ENCODE results near the gene GSTO2. TPM values are rescaled to one million over a fixed set of nuclear protein-coding genes. Genes with fewer than 3 reads are reported as not detected.

Gene GSTO2
- total RNA-seq, 1 donor, result 3.4 TPM

DNA sequence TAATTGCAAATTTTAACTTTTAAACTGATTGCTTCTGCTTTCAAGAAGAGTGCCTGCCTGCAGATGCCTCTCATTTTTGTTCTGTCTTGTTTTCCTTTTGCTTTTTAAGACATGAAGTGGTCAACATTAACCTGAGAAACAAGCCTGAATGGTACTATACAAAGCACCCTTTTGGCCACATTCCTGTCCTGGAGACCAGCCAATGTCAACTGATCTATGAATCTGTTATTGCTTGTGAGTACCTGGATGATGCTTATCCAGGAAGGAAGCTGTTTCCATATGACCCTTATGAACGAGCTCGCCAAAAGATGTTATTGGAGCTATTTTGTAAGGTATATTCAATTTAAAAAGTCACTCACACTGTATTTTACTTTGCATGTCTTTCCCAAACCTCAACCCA lies 8.8 kb downstream of the GSTO2 start:
- H3K4me3 ChIP-seq (ENCODE audit: low read depth, low read length), result no peak overlapping the region
- TF ChIP-seq, protein P1, sequence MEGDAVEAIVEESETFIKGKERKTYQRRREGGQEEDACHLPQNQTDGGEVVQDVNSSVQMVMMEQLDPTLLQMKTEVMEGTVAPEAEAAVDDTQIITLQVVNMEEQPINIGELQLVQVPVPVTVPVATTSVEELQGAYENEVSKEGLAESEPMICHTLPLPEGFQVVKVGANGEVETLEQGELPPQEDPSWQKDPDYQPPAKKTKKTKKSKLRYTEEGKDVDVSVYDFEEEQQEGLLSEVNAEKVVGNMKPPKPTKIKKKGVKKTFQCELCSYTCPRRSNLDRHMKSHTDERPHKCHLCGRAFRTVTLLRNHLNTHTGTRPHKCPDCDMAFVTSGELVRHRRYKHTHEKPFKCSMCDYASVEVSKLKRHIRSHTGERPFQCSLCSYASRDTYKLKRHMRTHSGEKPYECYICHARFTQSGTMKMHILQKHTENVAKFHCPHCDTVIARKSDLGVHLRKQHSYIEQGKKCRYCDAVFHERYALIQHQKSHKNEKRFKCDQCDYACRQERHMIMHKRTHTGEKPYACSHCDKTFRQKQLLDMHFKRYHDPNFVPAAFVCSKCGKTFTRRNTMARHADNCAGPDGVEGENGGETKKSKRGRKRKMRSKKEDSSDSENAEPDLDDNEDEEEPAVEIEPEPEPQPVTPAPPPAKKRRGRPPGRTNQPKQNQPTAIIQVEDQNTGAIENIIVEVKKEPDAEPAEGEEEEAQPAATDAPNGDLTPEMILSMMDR (IDR thresholded peaks at IDR 0.05; ENCODE audit: insufficient read depth, low read length), result no peak
- no peak for DNase-seq (ENCODE audit: low read depth)

DNA sequence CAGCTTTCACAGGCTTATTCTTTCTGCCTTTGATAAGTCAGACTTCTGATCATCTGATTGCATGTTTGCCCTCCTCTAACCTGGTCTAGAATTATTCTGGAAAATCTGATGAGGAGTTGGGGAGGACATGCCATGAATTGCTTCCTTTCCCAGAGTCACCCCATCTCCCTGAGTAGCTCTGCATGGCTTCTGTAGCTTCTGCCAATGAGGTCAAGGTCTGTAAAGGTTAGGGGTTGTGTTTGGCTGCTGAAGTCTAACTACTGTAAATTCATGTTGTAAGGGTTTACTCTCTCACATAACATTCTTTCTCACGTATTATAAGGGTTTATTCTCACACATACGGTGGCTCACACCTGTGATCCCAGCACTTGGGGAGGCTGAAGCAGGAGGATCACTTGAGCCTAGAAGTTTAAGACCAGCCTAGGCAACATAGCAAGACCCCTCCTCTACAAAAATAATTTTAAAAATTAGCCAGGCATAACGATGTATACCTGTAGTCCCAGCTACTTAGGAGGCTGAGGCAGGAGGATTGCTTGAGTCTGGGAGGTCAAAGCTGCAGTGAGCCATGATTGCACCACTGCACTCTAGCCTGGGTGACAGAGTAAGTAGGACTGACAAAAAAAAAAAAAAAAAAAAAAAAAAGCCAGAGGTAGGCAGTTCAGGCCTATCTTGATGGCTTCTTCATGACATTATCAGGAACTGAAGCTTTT lies 10.7 kb downstream of the GSTO2 start:
- TF ChIP-seq, protein P1 (IDR thresholded peaks at IDR 0.05; ENCODE audit: insufficient read depth, low read length), result no peak
- DNase-seq (ENCODE audit: low read depth), result no peak
- H3K4me3 ChIP-seq (ENCODE audit: low read depth, low read length), result no peak overlapping the region

DNA sequence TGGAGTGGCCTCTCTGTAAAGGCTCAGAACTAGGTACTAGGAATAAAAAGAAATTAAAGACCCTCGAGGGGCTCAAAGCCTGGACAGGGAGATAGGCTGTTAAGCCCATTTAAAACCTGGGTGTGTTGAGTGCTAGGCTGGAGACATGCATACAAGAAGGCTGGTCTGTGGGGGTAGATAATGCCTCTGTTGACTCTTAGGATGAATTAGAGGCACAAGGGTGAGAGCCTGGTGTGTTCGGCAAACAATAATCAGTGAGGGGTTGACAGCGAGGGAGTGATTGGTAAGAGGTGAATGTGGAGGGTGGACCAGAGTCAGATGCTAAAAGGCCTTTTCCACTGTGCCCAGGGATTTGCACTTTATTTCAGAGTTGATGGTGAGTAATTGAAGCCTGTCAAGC lies 12.7 kb downstream of the GSTO2 start:
- TF ChIP-seq, protein P1 (IDR thresholded peaks at IDR 0.05; ENCODE audit: insufficient read depth, low read length), result no peak
- H3K4me3 ChIP-seq (ENCODE audit: low read depth, low read length), result no peak overlapping the region
- no peak for DNase-seq (ENCODE audit: low read depth)

DNA sequence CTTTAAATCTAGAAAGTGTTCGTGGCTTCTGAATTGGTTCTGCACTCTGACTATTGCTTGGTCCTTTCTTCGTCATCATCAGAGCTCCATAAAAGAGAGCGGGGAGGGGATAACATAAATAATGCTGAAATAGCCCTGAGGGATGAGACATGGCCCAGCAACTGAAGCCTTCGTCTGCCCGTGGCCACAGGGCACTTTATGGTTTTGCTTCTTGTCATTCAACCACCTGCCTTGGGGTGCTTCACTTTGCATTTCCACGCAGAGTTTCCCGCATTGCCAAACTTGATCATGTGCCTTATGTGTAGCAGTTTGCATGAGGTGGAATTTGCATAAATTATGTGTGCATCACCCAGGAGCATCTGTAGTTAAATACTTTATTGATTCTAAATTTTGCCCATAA lies 15.9 kb downstream of the GSTO2 start:
- DNase-seq (ENCODE audit: low read depth), result no peak
- no peak overlapping the region for H3K4me3 ChIP-seq (ENCODE audit: low read depth, low read length)
- TF ChIP-seq, protein P1 (IDR thresholded peaks at IDR 0.05; ENCODE audit: insufficient read depth, low read length), result no peak

DNA sequence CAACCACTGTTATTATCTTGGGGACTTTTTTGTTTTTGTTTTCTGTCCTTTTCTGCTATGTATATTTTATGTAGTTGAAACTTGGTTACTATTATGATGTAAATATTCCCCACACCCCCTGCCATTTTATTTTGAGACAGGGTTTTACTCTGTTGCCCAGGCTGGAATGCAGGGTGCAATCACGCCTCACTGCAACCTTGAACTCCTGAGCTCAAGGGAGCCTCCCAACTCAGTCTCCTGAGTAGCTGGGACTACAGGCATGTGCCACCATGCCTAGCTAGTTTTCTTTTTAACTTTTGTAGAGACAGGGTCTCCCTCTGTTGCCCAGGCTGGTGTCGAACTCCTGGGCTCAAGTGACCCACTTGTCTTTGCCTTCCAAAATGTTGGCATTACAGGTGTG lies 18.0 kb downstream of the GSTO2 start:
- no peak for DNase-seq (ENCODE audit: low read depth)
- no peak overlapping the region for H3K4me3 ChIP-seq (ENCODE audit: low read depth, low read length)
- TF ChIP-seq, protein P1 (IDR thresholded peaks at IDR 0.05; ENCODE audit: insufficient read depth, low read length), result no peak

DNA sequence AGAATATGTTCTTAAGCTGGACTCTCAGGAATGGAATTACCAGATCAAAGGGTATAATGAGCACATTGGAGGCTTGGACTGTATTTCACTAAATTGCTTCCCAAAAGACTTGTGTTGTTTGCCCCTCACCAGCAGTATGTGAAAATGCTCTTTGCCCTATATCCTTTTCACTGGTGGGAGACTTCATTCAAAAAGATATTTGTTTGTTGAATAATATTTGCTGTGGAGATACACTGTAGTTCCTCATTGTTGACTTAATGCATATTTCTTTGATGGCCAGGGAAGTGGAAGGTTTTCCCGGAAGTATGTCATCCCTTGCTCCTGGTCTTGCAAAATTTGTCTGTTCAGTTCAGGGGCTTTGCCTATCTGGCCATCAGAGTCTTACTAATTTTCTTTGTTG lies 19.4 kb downstream of the GSTO2 start:
- TF ChIP-seq, protein P1 (IDR thresholded peaks at IDR 0.05; ENCODE audit: insufficient read depth, low read length), result no peak
- no peak for DNase-seq (ENCODE audit: low read depth)
- H3K4me3 ChIP-seq (ENCODE audit: low read depth, low read length), result no peak overlapping the region

DNA sequence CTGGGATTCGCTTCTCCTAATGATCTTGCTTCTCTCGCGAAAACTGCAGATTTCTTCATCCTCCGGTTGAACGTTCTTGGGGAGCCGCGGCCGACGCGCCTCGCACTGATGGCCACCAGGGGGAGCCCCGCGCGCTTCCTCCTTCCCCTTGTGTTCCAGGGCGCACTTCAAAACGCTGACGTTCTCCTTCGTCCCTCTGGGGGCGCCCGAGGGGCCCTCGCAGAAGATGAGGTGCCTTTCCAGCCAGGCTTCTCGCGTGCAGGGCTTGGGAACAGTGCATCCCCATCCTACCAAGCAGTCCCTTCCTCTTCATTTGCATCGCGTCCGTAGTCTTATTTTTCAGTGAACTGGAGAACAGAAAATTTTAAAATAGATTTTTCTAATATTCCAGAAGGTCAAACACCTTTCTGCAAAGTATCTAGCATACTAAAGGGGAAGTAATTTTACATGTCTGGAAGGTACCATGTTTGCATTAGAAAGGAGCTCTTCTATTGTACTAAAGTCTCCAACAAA lies 22.5 kb downstream of the GSTO2 start:
- TF ChIP-seq, protein P1 (IDR thresholded peaks at IDR 0.05; ENCODE audit: insufficient read depth, low read length), result peak; percentile 99
- H3K4me3 ChIP-seq (ENCODE audit: low read depth, low read length), result no peak overlapping the region
- DNase-seq (ENCODE audit: low read depth), result peak; percentile 89
